OCI-M1 (cell line): ENCODE measurements around the gene SCGB3A1.

Experiments used
- DNase-seq: peaks from one replicate; lab custom pipeline; 2025; lab: John Stamatoyannopoulos, UW

Gene SCGB3A1

GRCh38 chr5:180586870-180587269 is 4.4 kb downstream of the SCGB3A1 start:
- no peak for DNase-seq

DNA sequence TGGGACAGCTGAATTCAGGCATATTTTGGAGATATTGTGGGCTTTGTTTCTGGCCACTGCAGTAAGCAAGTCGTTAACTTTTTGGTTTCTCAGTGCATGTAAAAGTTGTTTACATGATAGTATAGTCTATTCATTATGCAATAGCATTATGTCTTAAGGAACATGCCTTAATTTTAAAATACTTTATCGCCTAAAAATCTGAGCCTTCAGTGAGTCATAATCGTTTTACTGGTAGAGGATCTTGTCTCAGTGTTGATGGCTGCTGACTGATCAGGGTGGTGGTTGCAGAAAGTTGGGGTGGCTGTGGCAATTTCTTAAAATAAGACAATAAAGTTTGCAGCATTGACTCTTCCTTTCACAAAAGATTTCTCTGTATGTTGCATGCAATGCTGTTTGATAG is 5.1 kb downstream of the SCGB3A1 start:
- no peak for DNase-seq

GRCh38 chr5:180583738-180584137 is 7.6 kb downstream of the SCGB3A1 start:
- no peak for DNase-seq

- DNase-seq: no peak
These were observed 10.6 kb downstream of the SCGB3A1 start for GRCh38 chr5:180580681-180581080.

GRCh38 chr5:180575571-180575970 is 15.7 kb downstream of the SCGB3A1 start:
- no peak for DNase-seq

DNA sequence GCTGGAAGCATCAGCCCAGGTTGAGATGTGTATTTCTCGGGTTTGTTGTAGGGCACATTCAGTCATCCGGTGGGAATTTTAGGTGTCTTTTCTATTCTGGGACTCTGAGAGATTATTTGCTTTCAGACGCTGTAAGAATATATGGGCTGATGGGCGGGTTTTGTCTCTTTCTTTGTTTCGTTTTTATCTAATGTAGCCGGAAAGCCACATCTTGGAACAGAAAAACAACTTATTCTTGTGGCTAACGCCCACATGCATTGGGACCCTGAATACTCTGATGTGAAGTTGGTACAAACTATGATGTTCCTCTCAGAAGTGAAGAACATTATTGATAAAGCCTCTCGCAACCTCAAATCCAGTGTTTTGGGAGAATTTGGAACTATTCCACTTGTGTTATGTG is 22.4 kb downstream of the SCGB3A1 start:
- DNase-seq: no peak

DNA sequence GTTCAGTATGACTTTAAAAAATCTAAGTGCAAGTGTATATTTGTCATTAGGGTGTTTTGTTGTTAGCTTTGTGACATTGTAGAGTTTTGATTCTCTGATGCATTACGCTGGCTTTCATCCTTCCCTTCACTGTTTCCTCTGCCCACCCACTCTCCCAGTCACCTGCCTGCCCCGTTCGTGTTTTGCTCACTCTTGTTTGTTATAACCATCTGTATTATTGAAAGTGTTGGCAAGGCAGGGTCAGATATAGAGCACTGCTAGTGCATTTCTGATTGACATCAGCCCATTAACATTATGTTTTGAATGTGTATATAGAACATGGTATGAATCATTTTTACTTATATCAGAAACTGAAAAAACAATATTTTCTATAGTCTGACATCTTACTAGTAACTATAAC is 27.3 kb downstream of the SCGB3A1 start:
- DNase-seq: no peak

DNA sequence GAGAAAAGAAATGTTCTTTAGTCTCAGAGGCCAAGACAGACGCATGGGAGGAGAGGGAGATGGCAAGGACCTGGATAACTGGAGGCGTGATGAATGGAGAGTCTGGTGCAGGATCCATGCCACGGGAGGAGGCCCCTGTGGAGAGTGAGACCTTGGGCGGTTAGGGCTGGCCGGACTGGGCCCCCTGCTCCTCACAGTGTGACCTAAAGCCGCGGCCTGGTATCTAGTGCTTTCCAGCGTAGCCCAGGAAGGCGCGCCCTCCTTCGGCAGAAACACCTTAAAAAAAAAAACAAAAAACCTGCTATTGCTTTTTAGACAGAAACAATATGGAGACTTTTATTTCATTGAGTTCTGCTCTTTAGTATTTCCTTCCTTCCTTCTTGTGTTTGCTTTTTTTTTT is 33.1 kb downstream of the SCGB3A1 start:
- DNase-seq: no peak

DNA sequence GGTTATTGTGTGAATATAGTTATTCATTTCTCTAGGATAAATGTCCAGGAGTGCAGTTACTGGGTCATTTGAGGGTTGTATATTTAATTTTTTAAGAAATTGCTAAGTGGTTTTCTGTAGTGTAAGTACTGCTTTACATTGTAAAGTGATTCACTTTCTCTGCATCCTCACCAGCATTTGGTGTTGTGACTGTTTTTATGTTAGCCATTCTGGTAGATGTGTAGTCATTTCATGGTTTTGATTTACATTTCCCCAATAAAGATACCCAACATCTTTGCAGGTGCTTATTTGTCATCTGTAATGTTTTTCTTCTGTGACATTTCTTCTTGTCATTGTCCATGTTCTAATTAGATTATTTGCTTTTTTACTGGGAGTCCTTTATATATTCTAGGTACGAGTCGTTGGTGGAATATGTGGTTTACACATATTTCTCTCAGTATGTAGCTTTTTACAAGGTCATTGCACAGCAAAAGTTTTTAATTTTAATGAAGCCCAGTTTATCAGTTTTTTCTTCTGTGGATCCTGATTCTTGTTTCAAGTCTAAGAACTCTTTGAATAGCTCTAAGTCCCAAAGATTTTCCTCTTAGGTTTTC is 34.0 kb downstream of the SCGB3A1 start:
- no peak for DNase-seq

DNA sequence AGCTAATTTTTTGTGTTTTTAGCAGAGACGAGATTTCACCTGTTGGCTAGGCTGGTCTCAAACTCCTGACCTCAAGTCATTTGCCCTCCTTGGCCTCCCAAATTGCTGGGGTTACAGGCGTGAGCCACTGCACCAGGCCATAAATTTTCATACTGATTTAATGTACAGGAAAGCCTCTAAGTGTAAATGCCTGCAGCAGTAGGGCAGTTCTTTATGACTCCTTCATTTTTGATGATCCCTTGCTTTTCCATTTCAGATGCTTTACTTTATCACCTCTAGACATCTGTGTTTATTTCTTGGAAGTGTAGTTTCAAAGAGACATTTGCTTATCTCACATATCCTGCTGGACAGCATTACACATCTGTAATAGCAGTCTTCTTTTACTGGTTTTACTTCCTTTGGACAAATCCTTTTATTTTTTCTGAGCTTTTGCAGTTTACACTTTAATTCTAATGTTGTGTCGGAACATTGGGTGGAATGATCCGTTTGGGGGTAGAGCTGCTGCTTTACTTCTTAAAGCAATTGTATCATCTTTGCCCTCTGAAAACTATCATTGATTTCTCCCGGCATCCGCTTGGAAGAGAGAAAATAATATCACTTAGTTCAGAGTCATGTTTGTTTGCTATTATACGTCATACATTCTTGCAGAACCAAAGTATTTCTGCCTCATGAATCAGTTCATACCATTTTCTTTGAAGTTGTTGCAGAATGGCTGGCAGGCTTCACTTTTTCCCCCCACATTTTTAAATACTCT is 36.0 kb downstream of the SCGB3A1 start:
- DNase-seq: peak; percentile 94

- peak; percentile 96 for DNase-seq
These were observed 37.8 kb downstream of the SCGB3A1 start for GRCh38 chr5:180553530-180553929.

DNA sequence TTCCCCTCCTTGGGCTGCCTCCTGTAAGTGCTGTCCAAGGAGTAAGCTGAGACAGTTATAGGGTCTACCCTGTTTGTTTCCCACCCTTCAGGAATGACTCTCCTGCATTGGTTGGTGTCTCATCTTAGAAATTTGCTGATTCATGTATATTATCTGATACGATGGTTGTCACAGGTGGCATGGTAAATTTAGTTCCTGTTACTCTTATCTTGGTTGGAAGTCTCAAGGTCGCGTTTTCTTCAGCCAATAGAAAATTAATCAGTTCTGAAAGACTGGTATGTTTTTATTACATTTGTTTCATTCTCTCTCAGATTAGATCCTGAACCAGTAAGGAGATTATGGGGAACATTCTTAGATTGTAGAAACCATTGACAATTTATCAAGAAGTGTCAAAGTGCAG is 42.7 kb downstream of the SCGB3A1 start:
- peak; percentile 44 for DNase-seq

DNA sequence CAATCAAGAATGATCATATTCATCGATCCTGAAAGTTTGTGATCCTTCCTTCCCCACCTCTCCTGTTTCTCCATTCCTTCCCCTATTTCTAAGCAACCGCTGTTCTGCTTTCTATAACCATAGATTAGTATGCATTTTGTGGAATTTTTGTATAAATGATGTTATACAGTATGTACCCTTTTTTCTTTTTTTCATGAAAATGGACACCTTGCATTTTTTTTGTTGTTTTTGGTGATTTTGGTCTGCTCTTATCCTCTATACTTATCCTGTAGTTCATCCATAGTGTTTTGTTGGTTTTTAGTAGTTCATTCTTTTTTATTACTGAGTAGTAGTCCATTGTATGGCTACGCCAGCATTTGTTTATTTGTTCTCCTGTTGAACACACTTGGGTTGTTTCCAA is 46.1 kb downstream of the SCGB3A1 start:
- no peak for DNase-seq

DNA sequence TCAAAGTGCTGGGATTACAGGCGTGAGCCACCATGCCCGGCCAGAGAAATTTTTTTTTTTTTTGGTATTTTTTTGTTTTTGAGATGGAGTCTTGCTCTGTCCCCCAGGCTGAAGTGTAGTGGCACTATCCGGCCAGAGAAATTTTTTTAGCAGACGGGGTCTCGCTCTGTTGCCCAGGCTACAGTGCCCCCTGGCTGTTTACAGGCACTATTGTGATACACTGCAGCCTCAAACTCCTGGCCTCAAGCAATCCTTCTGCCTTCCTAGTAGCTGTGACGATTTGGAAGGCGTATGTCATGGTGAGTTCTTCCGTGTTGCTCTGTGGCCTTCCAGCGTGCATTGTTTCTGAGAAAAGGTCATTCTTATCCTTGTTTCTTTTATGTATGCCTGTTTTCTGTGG is 49.6 kb downstream of the SCGB3A1 start:
- no peak for DNase-seq
